Skeletal muscle satellite cell (primary cell): Measurements from ENCODE around the gene IQCF2.
"Not testable (repeated sequence)": the region's sequence is repeated elsewhere in the genome, so short reads cannot be mapped to it uniquely, and the experiment has no call there.

Experiments used
- H3K27me3 ChIP-seq: 2 replicates; pipeline ENCODE4 v1.7.0; 2013; ENCODE audit warnings: low read length; ENCODE audit not compliant: control insufficient read depth, insufficient read depth
- H3K36me3 ChIP-seq: 2 replicates; pipeline ENCODE4 v1.7.0; 2013; ENCODE audit warnings: mild to moderate bottlenecking, control low read depth, low read length; ENCODE audit not compliant: insufficient read depth
- H3K4me1 ChIP-seq: 2 replicates; pipeline ENCODE4 v1.7.0; 2013; ENCODE audit warnings: low read length; ENCODE audit not compliant: control insufficient read depth, insufficient read depth
- H3K4me2 ChIP-seq: 2 replicates; pipeline ENCODE4 v1.7.0; 2013; ENCODE audit warnings: mild to moderate bottlenecking, low read length
- H3K4me3 ChIP-seq: 2 replicates; pipeline ENCODE4 v1.7.0; 2013; ENCODE audit warnings: low read length
- H3K9ac ChIP-seq: 2 replicates; pipeline ENCODE4 v1.7.0; 2013; ENCODE audit warnings: mild to moderate bottlenecking, low read depth, low read length, moderate library complexity
- H3K9me3 ChIP-seq: replicated peaks from 2 replicates; pipeline ENCODE4 v1.7.0; 2013; ENCODE audit warnings: mild to moderate bottlenecking, control low read depth, low read length

IQCF2 gene

GRCh38 chr3:51836606-51837005, 24.8 kb upstream of the IQCF2 start:
- Histone ChIP-seq H3K9ac (no peak overlapping the region), H3K4me2 (no peak overlapping the region), H3K4me3 (no peak overlapping the region), H3K36me3 (no peaks in the 10 kb centered on the region), H3K9me3 (no peaks in the 10 kb centered on the region), H3K4me1 (no peaks in the 10 kb centered on the region), H3K27me3 (peaks cover 15% of the 10 kb centered on the region)

GRCh38 chr3:51845129-51845528, 16.3 kb upstream of the IQCF2 start:
- Histone ChIP-seq H3K4me1 (no peaks in the 10 kb centered on the region), H3K27me3 (peaks cover 17% of the 10 kb centered on the region), H3K4me2 (no peak overlapping the region)

GRCh38 chr3:51855411-51855810, 6.0 kb upstream of the IQCF2 start:
- not testable (repeated sequence) for H3K36me3 ChIP-seq, H3K4me2 ChIP-seq, H3K4me1 ChIP-seq, H3K9ac ChIP-seq, H3K4me3 ChIP-seq, H3K27me3 ChIP-seq, H3K9me3 ChIP-seq

More at GRCh38 chr3:51845129-51845528, 16.3 kb upstream of the IQCF2 start:
- no peak overlapping the region for H3K9ac ChIP-seq
- H3K4me3 ChIP-seq: no peak overlapping the region
- H3K36me3 ChIP-seq: no peaks in the 10 kb centered on the region
- H3K9me3 ChIP-seq: no peaks in the 10 kb centered on the region

- Histone ChIP-seq H3K4me2 (no peak overlapping the region), H3K36me3 (no peaks in the 10 kb centered on the region), H3K4me1 (no peaks in the 10 kb centered on the region), H3K9ac (no peak overlapping the region), H3K27me3 (peaks cover 30% of the 10 kb centered on the region), H3K9me3 (no peaks in the 10 kb centered on the region), H3K4me3 (no peak overlapping the region)
Observed at GRCh38 chr3:51862886-51863285, 1.5 kb downstream of the IQCF2 start.

DNA sequence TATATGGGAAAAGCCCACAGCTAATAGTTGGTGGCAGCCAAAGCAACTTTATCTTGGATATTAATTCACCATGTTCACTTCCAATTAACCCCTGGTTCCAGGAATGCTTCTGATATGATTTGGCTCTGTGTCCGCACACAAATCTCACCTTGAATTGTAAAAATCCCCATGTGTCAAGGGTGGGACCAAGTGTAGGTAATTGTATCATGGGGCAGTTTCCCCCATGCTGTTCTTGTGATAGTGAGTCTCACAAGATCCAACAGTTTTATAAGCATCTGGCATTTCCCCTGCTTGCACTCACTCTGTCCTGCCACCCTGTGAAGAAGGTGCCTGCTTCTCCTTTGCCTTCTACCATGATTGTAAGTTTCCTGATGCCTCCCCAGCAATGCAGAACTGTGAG, 7.5 kb downstream of the IQCF2 start:
- H3K9me3 ChIP-seq, H3K9ac ChIP-seq, H3K4me2 ChIP-seq, H3K36me3 ChIP-seq, H3K4me1 ChIP-seq, H3K4me3 ChIP-seq: not testable (repeated sequence)
- peaks cover 28% of the 10 kb centered on the region for H3K27me3 ChIP-seq

DNA sequence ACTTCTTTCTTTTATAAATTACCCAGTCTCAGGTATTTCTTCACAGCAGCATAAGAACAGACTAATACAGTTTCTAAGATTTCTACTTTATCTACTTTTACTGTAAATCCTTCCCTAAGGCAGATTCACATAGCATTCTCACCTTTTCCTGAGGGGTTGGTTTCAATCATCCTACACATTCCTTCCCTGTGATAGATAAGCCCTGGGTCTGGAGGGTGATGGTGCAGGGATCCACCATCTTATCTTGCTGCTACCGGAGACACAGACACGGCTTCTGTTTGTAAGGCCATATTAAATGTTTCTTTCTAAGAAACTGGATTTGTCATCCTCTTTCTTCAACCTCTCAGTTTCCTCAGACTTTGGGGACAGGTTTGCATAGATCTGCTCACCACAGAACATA, 7.9 kb downstream of the IQCF2 start:
- Histone ChIP-seq H3K4me2 (no peak overlapping the region), H3K36me3 (no peaks in the 10 kb centered on the region), H3K9me3 (no peaks in the 10 kb centered on the region), H3K4me3 (no peak overlapping the region), H3K27me3 (peaks cover 31% of the 10 kb centered on the region), H3K9ac (no peak overlapping the region), H3K4me1 (no peaks in the 10 kb centered on the region)

GRCh38 chr3:51873253-51873766, 11.9 kb downstream of the IQCF2 start:
- no peak overlapping the region for H3K4me3 ChIP-seq
- H3K4me1 ChIP-seq: no peaks in the 10 kb centered on the region
- H3K27me3 ChIP-seq: peaks cover 24% of the 10 kb centered on the region
- H3K4me2 ChIP-seq: no peak overlapping the region
- no peak overlapping the region for H3K9ac ChIP-seq
- no peaks in the 10 kb centered on the region for H3K36me3 ChIP-seq
- no peaks in the 10 kb centered on the region for H3K9me3 ChIP-seq

DNA sequence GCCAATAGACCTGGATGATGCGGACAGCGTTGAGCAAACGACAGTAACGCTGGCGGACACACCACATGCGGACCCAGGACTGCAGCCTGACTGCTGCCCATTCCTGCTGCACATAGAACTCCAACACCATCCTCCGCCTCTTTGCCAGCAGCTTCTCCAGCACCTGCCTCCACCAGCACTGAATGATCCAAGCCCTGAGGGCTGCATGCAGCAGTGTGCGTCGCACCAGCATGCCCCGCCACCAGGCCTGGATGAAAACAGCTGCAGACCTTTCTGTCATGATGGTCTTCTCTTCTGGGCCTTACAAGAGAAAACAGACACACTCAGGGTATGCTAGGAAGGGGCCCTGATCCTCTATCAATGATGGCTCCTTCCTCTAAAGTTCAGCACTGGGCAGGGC, 12.5 kb downstream of the IQCF2 start:
- H3K9ac ChIP-seq: no peak overlapping the region
- H3K9me3 ChIP-seq: no peaks in the 10 kb centered on the region
- no peak overlapping the region for H3K4me2 ChIP-seq
- peaks cover 27% of the 10 kb centered on the region for H3K27me3 ChIP-seq
- H3K36me3 ChIP-seq: no peaks in the 10 kb centered on the region
- no peaks in the 10 kb centered on the region for H3K4me1 ChIP-seq
- H3K4me3 ChIP-seq: no peak overlapping the region

GRCh38 chr3:51874411-51874810, 13.0 kb downstream of the IQCF2 start:
- no peak overlapping the region for H3K4me2 ChIP-seq

DNA sequence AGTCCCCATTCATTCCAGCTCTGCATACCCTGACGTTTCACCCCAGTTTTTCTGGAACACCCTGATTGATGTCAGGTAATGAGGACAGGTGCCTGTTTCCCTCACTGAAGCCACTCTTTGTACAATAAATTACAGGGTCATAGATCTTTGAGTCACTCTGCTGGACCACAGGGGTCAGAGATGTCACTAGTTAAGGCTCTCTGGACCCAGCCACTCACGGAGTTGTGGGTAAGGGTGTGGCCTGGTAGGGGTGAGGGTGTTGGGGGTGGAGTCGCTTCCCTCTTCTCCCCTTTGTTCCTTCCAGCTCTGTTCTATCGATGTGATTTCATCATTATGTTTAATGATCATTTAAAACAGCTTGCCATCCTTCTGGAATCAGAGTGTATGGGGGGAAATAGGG, 13.5 kb downstream of the IQCF2 start:
- Histone ChIP-seq H3K27me3 (peaks cover 23% of the 10 kb centered on the region), H3K4me3 (no peak overlapping the region), H3K4me1 (no peaks in the 10 kb centered on the region), H3K4me2 (no peak overlapping the region), H3K9ac (no peak overlapping the region), H3K36me3 (no peaks in the 10 kb centered on the region), H3K9me3 (no peaks in the 10 kb centered on the region)

More at GRCh38 chr3:51874411-51874810, 13.0 kb downstream of the IQCF2 start:
- no peak overlapping the region for H3K4me3 ChIP-seq
- H3K27me3 ChIP-seq: peaks cover 22% of the 10 kb centered on the region
- H3K36me3 ChIP-seq: no peaks in the 10 kb centered on the region
- no peak overlapping the region for H3K9ac ChIP-seq
- no peaks in the 10 kb centered on the region for H3K4me1 ChIP-seq
- H3K9me3 ChIP-seq: no peaks in the 10 kb centered on the region

- Histone ChIP-seq H3K27me3 (peaks cover 24% of the 10 kb centered on the region), H3K4me3 (no peak within 1 kb of the TSS), H3K9me3 (no peaks in the 10 kb centered on the region), H3K4me1 (no peaks in the 10 kb centered on the region), H3K36me3 (no peaks in the 10 kb centered on the region), H3K9ac (no peak within 1 kb of the TSS), H3K4me2 (no peak within 1 kb of the TSS)
Observed at GRCh38 chr3:51875501-51875900, 14.1 kb downstream of the IQCF2 start, which contains the start of gene IQCF5. TSS of gene IQCF5 (minus strand) at chr3:51875601. CDS start at chr3:51875531, 70 bp downstream.

- H3K4me3 ChIP-seq: no peak overlapping the region
- no peaks in the 10 kb centered on the region for H3K9me3 ChIP-seq
- no peak overlapping the region for H3K4me2 ChIP-seq
- no peak overlapping the region for H3K9ac ChIP-seq
- H3K4me1 ChIP-seq: no peaks in the 10 kb centered on the region
- H3K27me3 ChIP-seq: peaks cover 24% of the 10 kb centered on the region
- no peaks in the 10 kb centered on the region for H3K36me3 ChIP-seq
Observed at GRCh38 chr3:51876186-51876585, 14.8 kb downstream of the IQCF2 start.
